ENCODE data around the gene SAP25. TPM values are rescaled to one million over a fixed set of nuclear protein-coding genes. Genes with fewer than 3 reads are reported as not detected.
"Not testable (repeated sequence)": the region's sequence is repeated elsewhere in the genome, so short reads cannot be mapped to it uniquely, and the experiment has no call there.

Gene SAP25
- total RNA-seq, 1 donor from 2014 or later = not detected

GRCh38 chr7:100575206-100575631 is 1.5 kb upstream of the SAP25 start:
- DNase-seq = no peak

GRCh38 chr7:100574362-100575205 is 884 bp upstream of the SAP25 start:
- DNase-seq = no peak

DNA sequence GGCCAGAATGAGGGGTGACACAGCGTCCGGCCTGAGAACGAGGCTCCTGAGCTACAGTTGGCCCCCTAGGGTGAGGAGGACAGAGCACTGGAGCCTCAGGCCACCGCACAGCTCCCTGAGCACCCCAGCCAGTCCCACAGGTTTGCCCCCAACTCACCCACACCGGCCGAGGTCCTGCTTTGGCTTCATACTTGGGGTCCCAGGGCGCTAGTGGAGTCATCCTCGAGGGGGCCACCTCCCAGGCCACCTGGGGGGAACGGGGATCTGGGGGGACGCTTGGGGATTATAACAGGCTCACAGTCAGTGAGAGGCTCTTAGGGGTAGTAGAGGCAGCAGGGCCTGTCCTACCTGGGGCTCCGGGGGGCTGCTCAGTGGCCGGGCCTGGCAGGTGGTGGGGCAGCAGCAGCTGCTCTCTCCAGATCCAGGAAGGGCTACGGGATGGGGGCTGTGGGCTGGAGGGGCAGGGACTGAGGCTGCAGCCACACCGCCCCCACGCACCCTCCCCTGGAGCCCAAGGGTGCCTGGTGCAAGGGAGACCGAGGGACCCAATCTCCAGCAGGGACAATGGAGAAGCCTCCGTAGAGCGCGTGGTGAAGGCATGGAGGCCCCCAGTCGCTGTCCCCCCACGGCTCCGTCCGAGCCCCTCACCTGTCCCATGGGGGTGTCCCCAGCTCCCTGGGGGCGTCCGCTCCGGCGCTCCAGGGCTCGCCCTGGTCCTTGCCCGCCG is 588 bp downstream of the SAP25 start:
- DNase-seq = no peak

GRCh38 chr7:100572281-100572948 is 1.3 kb downstream of the SAP25 start:
- DNase-seq = no peak

- no peak for DNase-seq
These were observed 1.9 kb downstream of the SAP25 start for GRCh38 chr7:100571829-100572116.

DNA sequence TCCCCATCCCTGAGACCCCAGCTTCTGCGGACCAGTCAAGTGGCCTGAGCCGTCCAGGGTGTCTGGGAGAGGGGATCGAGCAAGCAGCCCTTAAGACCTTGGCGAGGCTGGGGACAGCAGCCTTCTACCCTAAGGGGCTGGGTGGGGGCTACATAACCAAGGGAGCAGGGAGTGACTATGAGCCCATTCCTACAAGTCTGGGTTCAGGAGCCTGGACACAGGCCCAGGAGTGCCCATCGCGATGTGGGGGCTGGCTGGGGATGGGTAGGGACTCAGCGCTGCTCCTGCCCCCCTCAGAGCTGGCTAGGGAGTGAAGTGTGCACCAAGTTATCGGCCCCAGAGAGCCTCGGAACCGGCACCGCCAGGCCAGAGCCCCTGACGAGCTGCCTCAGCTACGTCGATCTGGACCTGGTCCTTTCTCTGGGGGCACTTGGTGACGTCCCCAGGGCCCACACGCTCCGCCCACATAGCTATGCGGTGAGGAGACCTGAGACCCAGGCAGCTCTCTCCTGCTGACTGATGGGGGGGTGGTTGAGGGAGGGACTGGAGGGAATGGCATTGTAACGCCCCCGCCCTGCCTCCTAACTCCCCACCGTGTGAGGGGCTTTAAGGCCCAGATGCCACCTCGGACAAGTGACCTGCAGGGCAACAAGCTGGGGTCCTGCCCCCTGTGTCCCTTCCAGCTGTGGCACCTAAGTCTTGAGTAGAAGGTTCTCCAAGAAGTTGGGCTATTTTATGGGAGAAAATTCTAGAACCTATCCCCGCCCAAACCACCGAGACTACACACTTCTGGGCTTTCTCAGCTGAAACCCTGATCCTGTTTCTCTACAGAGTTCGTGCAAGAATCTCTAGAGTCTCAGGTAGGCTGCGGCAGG is 2.5 kb downstream of the SAP25 start:
- DNase-seq = no peak

DNA sequence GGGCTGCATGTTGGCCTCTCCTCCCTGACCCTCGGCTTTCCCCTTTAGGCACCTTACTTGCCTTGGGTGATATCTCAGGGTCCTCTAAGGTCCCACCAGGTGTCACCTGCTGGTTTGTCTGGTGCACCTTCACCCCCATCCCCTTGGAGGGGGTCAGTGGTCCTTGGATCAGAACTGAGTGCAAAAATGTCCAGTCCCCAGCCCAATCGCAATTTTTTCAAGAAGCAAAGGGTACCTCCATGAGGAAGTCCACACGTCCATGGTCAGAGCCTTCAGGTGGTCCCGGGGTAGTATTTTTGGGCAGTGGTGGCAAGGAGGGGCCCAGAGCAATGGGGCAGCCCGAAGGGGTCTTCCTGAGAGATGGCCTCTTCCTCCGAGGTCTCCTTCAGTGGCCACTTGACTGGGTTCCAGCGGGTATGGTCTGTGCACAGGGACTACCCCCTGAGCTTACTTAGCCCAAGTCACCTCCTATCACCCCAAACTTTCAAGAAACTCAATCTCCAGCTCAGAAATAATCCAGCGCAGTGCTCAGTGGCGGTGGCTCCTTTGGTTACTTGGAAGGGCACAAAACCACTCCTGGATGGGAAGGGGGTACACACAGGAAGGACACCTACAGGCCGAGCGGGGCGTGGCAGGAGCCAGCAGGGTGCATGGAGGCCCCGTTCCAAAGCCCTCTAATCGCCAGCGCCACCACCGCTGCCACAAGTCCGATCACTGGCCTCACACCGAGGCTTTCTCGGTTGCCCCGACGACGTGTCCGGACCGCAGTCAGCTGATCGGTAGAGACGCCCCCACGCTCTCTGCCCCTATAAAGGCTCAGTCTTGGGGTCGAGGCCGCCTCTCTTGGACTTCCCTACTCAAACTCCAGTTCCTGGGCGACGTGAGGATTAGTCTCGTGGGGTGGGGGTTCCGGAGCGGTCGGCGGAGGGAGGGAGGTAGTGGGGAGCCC is 4.5 kb downstream of the SAP25 start:
- peak; percentile 24 for DNase-seq

DNA sequence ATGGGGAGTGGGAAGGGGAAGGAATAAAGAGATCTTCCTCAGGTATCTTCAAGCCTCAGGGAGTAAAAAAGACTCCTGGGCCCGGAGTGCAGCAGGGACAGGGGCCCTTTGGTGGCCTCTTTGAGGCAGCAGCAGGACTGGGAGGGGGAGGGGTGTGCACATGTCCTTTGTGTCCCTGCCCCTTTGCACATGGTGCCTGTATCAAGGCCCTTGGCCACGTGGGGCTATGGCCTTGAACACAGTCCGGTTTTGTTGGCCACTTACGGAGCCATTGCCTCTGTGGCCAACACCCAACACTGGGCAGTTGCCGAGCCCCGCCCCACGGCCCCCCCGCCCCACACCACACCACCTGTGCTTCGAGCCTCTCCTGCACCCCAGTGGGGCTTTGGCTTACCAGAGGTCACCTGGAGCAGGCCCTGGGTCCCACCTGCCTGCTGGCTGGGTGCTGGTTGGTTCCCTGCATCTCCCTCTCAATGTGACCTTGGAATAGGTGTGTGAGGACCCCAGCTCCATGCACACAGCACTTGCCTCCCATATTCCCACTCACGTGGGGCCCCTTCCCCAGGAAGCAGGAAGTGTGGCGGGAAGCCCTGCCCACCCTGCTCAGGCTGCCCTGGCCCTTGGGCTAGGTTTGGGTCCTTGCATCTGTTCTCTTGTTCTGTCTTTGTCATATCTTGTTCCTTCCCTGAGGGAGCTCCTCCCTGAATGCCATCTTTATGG is 5.4 kb downstream of the SAP25 start:
- DNase-seq = no peak

GRCh38 chr7:100567751-100568175 is 5.9 kb downstream of the SAP25 start:
- DNase-seq = no peak

- DNase-seq = no peak
These were observed 6.5 kb downstream of the SAP25 start for GRCh38 chr7:100567031-100567730.

- DNase-seq = no peak
These were observed 7.6 kb downstream of the SAP25 start for GRCh38 chr7:100566018-100566531.

- DNase-seq = no peak
These were observed 8.5 kb downstream of the SAP25 start for GRCh38 chr7:100565133-100565571.

- not testable (repeated sequence) for DNase-seq
These were observed 9.3 kb downstream of the SAP25 start for GRCh38 chr7:100564405-100564804.

GRCh38 chr7:100563809-100564400 is 9.8 kb downstream of the SAP25 start:
- no peak for DNase-seq

DNA sequence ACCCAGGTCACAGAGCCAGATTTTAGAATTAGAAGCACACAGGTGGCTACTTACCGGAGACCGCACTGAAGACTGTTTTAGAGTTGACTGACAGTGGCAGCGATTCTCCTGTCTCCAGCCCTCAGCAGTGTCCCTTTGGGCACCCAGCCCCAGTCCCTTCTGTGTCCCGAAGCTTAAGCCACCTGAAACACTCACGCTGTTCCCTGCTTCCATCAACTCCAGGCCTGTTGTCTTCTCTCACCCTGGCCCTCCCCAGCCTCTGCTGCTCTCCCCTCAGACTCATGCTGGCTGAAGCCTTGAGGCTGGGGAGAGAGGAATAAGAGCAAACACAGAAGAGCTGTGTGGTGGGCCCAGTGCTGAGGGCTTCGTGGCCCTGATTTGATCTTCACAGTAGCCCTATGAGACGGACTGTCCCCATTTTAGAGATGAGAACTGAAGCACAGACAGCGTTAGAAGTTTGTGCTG is 10.6 kb downstream of the SAP25 start:
- DNase-seq = no peak

DNA sequence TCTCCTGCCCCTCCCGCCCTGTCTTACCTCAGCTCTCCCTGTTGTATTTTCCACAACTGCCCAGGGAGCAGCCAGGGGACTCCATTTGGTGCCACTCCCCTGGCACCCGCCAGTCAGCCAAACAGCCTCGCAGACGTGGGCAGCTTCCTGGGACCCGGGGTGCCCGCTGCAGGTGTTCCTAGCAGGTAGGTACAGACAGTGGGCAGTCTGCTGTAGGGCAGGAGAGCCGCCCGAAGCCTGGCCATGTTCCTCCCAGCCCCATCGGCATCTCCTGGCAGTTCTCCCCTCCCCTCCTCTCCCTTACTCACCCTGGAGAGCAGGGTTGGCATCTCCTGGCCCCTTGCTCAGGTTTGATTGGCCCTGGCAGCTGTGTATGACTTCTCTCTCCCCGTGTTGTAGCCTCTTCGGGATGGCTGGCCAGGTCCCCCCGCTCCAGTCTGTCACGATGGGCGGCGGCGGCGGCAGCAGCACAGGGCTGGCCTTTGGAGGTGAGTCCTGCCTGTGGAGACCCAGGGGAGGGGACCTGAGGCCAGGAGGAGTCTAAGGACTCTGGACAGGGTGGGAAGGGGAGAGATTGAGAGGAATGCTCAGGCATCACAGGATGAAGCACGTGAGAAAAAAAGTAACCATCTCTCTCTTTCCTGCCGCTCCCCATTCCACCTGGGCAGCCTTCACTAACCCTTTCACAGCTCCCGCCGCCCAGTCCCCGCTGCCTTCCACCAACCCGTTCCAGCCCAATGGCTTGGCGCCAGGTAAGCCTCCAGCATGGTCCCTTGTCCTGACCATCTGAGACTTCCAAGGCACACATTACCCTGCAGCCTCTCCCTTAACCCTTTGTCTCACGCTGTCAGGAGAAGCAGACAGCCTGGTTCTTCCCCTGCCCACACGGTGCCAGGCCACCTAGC is 11.3 kb downstream of the SAP25 start:
- DNase-seq = no peak

GRCh38 chr7:100561491-100562194 is 12.1 kb downstream of the SAP25 start:
- DNase-seq = no peak
